Subcutaneous abdominal adipose tissue (tissue), 5 donors: ENCODE measurements around the gene ASAP2.
A peak's percentile ranks its signal among the peaks of the same experiment; 100 is the strongest.

Experiments
- H3K27ac ChIP-seq: one replicate; pipeline ENCODE4 v1.7.0; 2013; ENCODE audit warnings: low read depth, mild to moderate bottlenecking, inconsistent platforms, low read length, moderate library complexity
- H3K27me3 ChIP-seq, 5 donors: one replicate each; pipeline ENCODE4 v1.7.0; 2013; ENCODE audit warnings: low read length in 5 of 5, inconsistent platforms in 1 of 5; ENCODE audit not compliant: control insufficient read depth in 5 of 5, insufficient read depth in 4 of 5
- H3K36me3 ChIP-seq, 5 donors: one replicate each; pipeline ENCODE4 v1.7.0; 2013; ENCODE audit warnings: low read length in 5 of 5; ENCODE audit not compliant: control insufficient read depth in 5 of 5, insufficient read depth in 5 of 5
- H3K4me1 ChIP-seq, 5 donors: one replicate each; pipeline ENCODE4 v1.7.0; 2013; ENCODE audit warnings: low read length in 5 of 5, mild to moderate bottlenecking in 3 of 5, moderate library complexity in 1 of 5; ENCODE audit not compliant: control insufficient read depth in 5 of 5, insufficient read depth in 5 of 5
- H3K4me3 ChIP-seq, 5 donors: one replicate each; pipeline ENCODE4 v1.7.0; 2013; ENCODE audit warnings: low read length in 5 of 5, low read depth in 1 of 5
- H3K9ac ChIP-seq, 5 donors: one replicate each; pipeline ENCODE4 v1.7.0; 2013; ENCODE audit warnings: low read length in 5 of 5, mild to moderate bottlenecking in 4 of 5, moderate library complexity in 3 of 5
- H3K9me3 ChIP-seq, 5 donors: one replicate each; pipeline ENCODE4 v1.7.0; 2013; ENCODE audit warnings: low read length in 5 of 5; ENCODE audit not compliant: control insufficient read depth in 5 of 5
- donor health status: healthy.
- donor health status: healthy.
- donor health status: healthy.
- donor health status: healthy.
- donor health status: healthy.

ASAP2 gene

GRCh38 chr2:9167718-9168657 lies 38.6 kb upstream of the ASAP2 start:
- H3K27me3 ChIP-seq, result no peaks in the 10 kb centered on the region
- no peak overlapping the region for H3K27ac ChIP-seq
- no peaks in the 10 kb centered on the region for H3K36me3 ChIP-seq
- peaks cover 0 to 13% (median 0%) of the 10 kb centered on the region in 5 donors for H3K4me1 ChIP-seq
- H3K4me3 ChIP-seq, result no peak overlapping the region
- H3K9me3 ChIP-seq, result no peaks in the 10 kb centered on the region
- no peak overlapping the region for H3K9ac ChIP-seq

GRCh38 chr2:9168821-9169221 lies 37.8 kb upstream of the ASAP2 start:
- Histone ChIP-seq H3K9ac (no peak overlapping the region), H3K27me3 (no peaks in the 10 kb centered on the region), H3K4me3 (no peak overlapping the region), H3K36me3 (no peaks in the 10 kb centered on the region), H3K27ac (no peak overlapping the region), H3K4me1 (peaks cover 0 to 13% (median 0%) of the 10 kb centered on the region in 5 donors), H3K9me3 (no peaks in the 10 kb centered on the region)

- Histone ChIP-seq H3K36me3 (no peaks in the 10 kb centered on the region), H3K9me3 (no peaks in the 10 kb centered on the region), H3K9ac (no peak overlapping the region), H3K4me1 (peaks cover 0 to 13% (median 0%) of the 10 kb centered on the region in 5 donors), H3K27ac (no peak overlapping the region), H3K27me3 (no peaks in the 10 kb centered on the region), H3K4me3 (no peak overlapping the region)
These were observed 37.1 kb upstream of the ASAP2 start for GRCh38 chr2:9169349-9170107.

GRCh38 chr2:9170458-9171130 lies 36.0 kb upstream of the ASAP2 start:
- H3K4me3 ChIP-seq, result no peak overlapping the region
- H3K27me3 ChIP-seq, result no peaks in the 10 kb centered on the region
- H3K4me1 ChIP-seq, result peaks cover 0 to 13% (median 0%) of the 10 kb centered on the region in 5 donors
- H3K9me3 ChIP-seq, result no peaks in the 10 kb centered on the region
- H3K27ac ChIP-seq, result no peak overlapping the region
- no peaks in the 10 kb centered on the region for H3K36me3 ChIP-seq
- no peak overlapping the region for H3K9ac ChIP-seq

- Histone ChIP-seq H3K4me3 (no peak overlapping the region), H3K27me3 (no peaks in the 10 kb centered on the region), H3K9ac (no peak overlapping the region), H3K27ac (no peak overlapping the region), H3K36me3 (no peaks in the 10 kb centered on the region), H3K9me3 (no peaks in the 10 kb centered on the region), H3K4me1 (peaks cover 0 to 14% (median 12%) of the 10 kb centered on the region in 5 donors)
These were observed 31.7 kb upstream of the ASAP2 start for GRCh38 chr2:9174771-9175437.

GRCh38 chr2:9178110-9178903 lies 28.3 kb upstream of the ASAP2 start:
- H3K27ac ChIP-seq, result no peak overlapping the region
- H3K4me1 ChIP-seq, result peaks cover 0 to 16% (median 12%) of the 10 kb centered on the region in 5 donors
- H3K4me3 ChIP-seq, result no peak overlapping the region
- no peaks in the 10 kb centered on the region for H3K9me3 ChIP-seq
- H3K27me3 ChIP-seq, result no peaks in the 10 kb centered on the region
- H3K9ac ChIP-seq, result no peak overlapping the region
- no peaks in the 10 kb centered on the region for H3K36me3 ChIP-seq

- Histone ChIP-seq H3K27ac (peak overlapping the region; percentile 7), H3K36me3 (no peaks in the 10 kb centered on the region), H3K4me3 (no peak overlapping the region), H3K27me3 (no peaks in the 10 kb centered on the region), H3K4me1 (peaks cover 0 to 18% (median 12%) of the 10 kb centered on the region in 5 donors), H3K9me3 (no peaks in the 10 kb centered on the region), H3K9ac (no peak overlapping the region)
These were observed 27.6 kb upstream of the ASAP2 start for GRCh38 chr2:9178904-9179571.

- Histone ChIP-seq H3K9me3 (no peaks in the 10 kb centered on the region), H3K27me3 (no peaks in the 10 kb centered on the region), H3K9ac (no peak overlapping the region), H3K36me3 (no peaks in the 10 kb centered on the region), H3K4me1 (peaks cover 0 to 18% (median 12%) of the 10 kb centered on the region in 5 donors), H3K27ac (peak overlapping the region; percentile 7), H3K4me3 (no peak overlapping the region)
These were observed 26.9 kb upstream of the ASAP2 start for GRCh38 chr2:9179572-9180201.
